ENCODE results near the gene DOP1B. TPM values are rescaled to one million over a fixed set of nuclear protein-coding genes. Genes with fewer than 3 reads are reported as not detected.
"Not testable (repeated sequence)": the region's sequence is repeated elsewhere in the genome, so short reads cannot be mapped to it uniquely, and the experiment has no call there.

DOP1B gene
- total RNA-seq, 2 donors from 2014 or later: 7.8 to 8.0 TPM

GRCh38 chr21:36141513-36141925 lies 15.1 kb upstream of the DOP1B start:
- Histone ChIP-seq H3K36me3 (ENCODE audit: control insufficient read depth, insufficient read depth, low read length) (no peaks in the 10 kb centered on the region), H3K9ac (ENCODE audit: extremely low read depth, low read length, poor library complexity, severe bottlenecking) (no peak overlapping the region), H3K27ac (ENCODE audit: low read depth, low read length) (no peak overlapping the region), H3K4me1 (ENCODE audit: control insufficient read depth, insufficient read depth, low read length) (no peaks in the 10 kb centered on the region), H3K9me3 (ENCODE audit: control insufficient read depth, low read length) (no peaks in the 10 kb centered on the region), H3K27me3 (ENCODE audit: control insufficient read depth, insufficient read depth, low read length, poor library complexity, severe bottlenecking) (peaks cover 16% of the 10 kb centered on the region), H3K4me3 (ENCODE audit: low read length) (no peak overlapping the region)
- peaks cover 5% of the 10 kb centered on the region for H3K4me1 Mint-ChIP-seq
- no peak overlapping the region for H3K4me3 Mint-ChIP-seq
- TF ChIP-seq CTCF (conservative IDR thresholded peaks at IDR 0.05): peak; percentile 96
- no peaks in the 10 kb centered on the region for H3K9me3 Mint-ChIP-seq
- WGBS, 2 experiments (ENCODE audit: insufficient coverage in 1 of 2, insufficient read length in 1 of 2): 2 to 11% methylated on average over 5 to 6 of the region's 6 CpGs
- H3K27ac Mint-ChIP-seq: no peak overlapping the region
- DNase-seq: peak; percentile 95
- H3K36me3 Mint-ChIP-seq (ENCODE audit: low read depth): no peaks in the 10 kb centered on the region
- peaks cover 21% of the 10 kb centered on the region for H3K27me3 Mint-ChIP-seq (ENCODE audit: insufficient read depth)

GRCh38 chr21:36144233-36144632 lies 12.4 kb upstream of the DOP1B start:
- not testable (repeated sequence) for H3K36me3 Mint-ChIP-seq (ENCODE audit: low read depth); H3K9ac ChIP-seq (ENCODE audit: extremely low read depth, low read length, poor library complexity, severe bottlenecking); H3K27me3 ChIP-seq (ENCODE audit: control insufficient read depth, insufficient read depth, low read length, poor library complexity, severe bottlenecking); DNase-seq; H3K27me3 Mint-ChIP-seq (ENCODE audit: insufficient read depth); H3K27ac Mint-ChIP-seq; H3K4me1 Mint-ChIP-seq; H3K9me3 ChIP-seq (ENCODE audit: control insufficient read depth, low read length); H3K4me3 ChIP-seq (ENCODE audit: low read length); H3K36me3 ChIP-seq (ENCODE audit: control insufficient read depth, insufficient read depth, low read length); H3K27ac ChIP-seq (ENCODE audit: low read depth, low read length); H3K9me3 Mint-ChIP-seq; H3K4me3 Mint-ChIP-seq; H3K4me1 ChIP-seq (ENCODE audit: control insufficient read depth, insufficient read depth, low read length)
- 66% methylated on average over 2 of the region's 6 CpGs; no CpG with 5 or more reads in 1 of the 2 experiments for WGBS, 2 experiments (ENCODE audit: insufficient coverage in 1 of 2, insufficient read length in 1 of 2)

GRCh38 chr21:36145259-36145658 lies 11.4 kb upstream of the DOP1B start:
- H3K27me3 ChIP-seq (ENCODE audit: control insufficient read depth, insufficient read depth, low read length, poor library complexity, severe bottlenecking): no peaks in the 10 kb centered on the region
- no peak overlapping the region for H3K4me3 ChIP-seq (ENCODE audit: low read length)
- no peaks in the 10 kb centered on the region for H3K36me3 ChIP-seq (ENCODE audit: control insufficient read depth, insufficient read depth, low read length)
- no peak overlapping the region for H3K27ac Mint-ChIP-seq
- H3K27ac ChIP-seq (ENCODE audit: low read depth, low read length): no peak overlapping the region
- H3K4me1 Mint-ChIP-seq: peaks cover 5% of the 10 kb centered on the region
- no peak overlapping the region for H3K9ac ChIP-seq (ENCODE audit: extremely low read depth, low read length, poor library complexity, severe bottlenecking)
- H3K4me1 ChIP-seq (ENCODE audit: control insufficient read depth, insufficient read depth, low read length): no peaks in the 10 kb centered on the region
- no peak for DNase-seq
- TF ChIP-seq CTCF (conservative IDR thresholded peaks at IDR 0.05): no peak
- 83 to 90% methylated on average over 1 to 3 of the region's 3 CpGs for WGBS, 2 experiments (ENCODE audit: insufficient coverage in 1 of 2, insufficient read length in 1 of 2)
- no peaks in the 10 kb centered on the region for H3K9me3 ChIP-seq (ENCODE audit: control insufficient read depth, low read length)
- H3K9me3 Mint-ChIP-seq: no peaks in the 10 kb centered on the region
- H3K4me3 Mint-ChIP-seq: no peak overlapping the region
- H3K27me3 Mint-ChIP-seq (ENCODE audit: insufficient read depth): no peaks in the 10 kb centered on the region
- no peaks in the 10 kb centered on the region for H3K36me3 Mint-ChIP-seq (ENCODE audit: low read depth)

- no peak overlapping the region for H3K4me3 Mint-ChIP-seq
- H3K9me3 Mint-ChIP-seq: no peaks in the 10 kb centered on the region
- H3K4me1 Mint-ChIP-seq: no peaks in the 10 kb centered on the region
- no peak overlapping the region for H3K4me3 ChIP-seq (ENCODE audit: low read length)
- H3K27ac Mint-ChIP-seq: no peak overlapping the region
- H3K36me3 ChIP-seq (ENCODE audit: control insufficient read depth, insufficient read depth, low read length): no peaks in the 10 kb centered on the region
- H3K27ac ChIP-seq (ENCODE audit: low read depth, low read length): no peak overlapping the region
- no peaks in the 10 kb centered on the region for H3K4me1 ChIP-seq (ENCODE audit: control insufficient read depth, insufficient read depth, low read length)
- H3K9ac ChIP-seq (ENCODE audit: extremely low read depth, low read length, poor library complexity, severe bottlenecking): no peak overlapping the region
- H3K27me3 Mint-ChIP-seq (ENCODE audit: insufficient read depth): no peaks in the 10 kb centered on the region
- no peak for TF ChIP-seq CTCF (conservative IDR thresholded peaks at IDR 0.05)
- H3K27me3 ChIP-seq (ENCODE audit: control insufficient read depth, insufficient read depth, low read length, poor library complexity, severe bottlenecking): no peaks in the 10 kb centered on the region
- WGBS, 2 experiments (ENCODE audit: insufficient coverage in 1 of 2, insufficient read length in 1 of 2): 92 to 93% methylated on average over 3 to 5 of the region's 5 CpGs
- H3K36me3 Mint-ChIP-seq (ENCODE audit: low read depth): no peaks in the 10 kb centered on the region
- no peaks in the 10 kb centered on the region for H3K9me3 ChIP-seq (ENCODE audit: control insufficient read depth, low read length)
- no peak for DNase-seq
Measured at GRCh38 chr21:36147911-36148310, 8.7 kb upstream of the DOP1B start.

Measured in endodermal cell (in vitro differentiated cells).